NB4 (cell line): ENCODE data around the gene SYNDIG1.

Source experiments
- DNase-seq: peaks from one replicate; pipeline ENCODE4 v3.0.0; 2010; ENCODE audit warnings: low read depth
- H3K4me3 ChIP-seq: one replicate; pipeline ENCODE4 v1.5.1; 2011; ENCODE audit warnings: mild to moderate bottlenecking, low read depth, low read length, moderate library complexity
- CTCF ChIP-seq: IDR thresholded peaks from one replicate; pipeline ENCODE4 v1.5.1; 2012; ENCODE audit warnings: low read depth, low read length
- MAX ChIP-seq: IDR thresholded peaks from 2 replicates; pipeline ENCODE4 v1.6.1; 2011; ENCODE audit warnings: low read depth, low read length
- MYC ChIP-seq: IDR thresholded peaks from 2 replicates; pipeline ENCODE4 v1.6.1; 2011; ENCODE audit warnings: low read depth, low read length
- POLR2A ChIP-seq: IDR thresholded peaks from 2 replicates; pipeline ENCODE4 v1.6.1; 2011; ENCODE audit warnings: mild to moderate bottlenecking; ENCODE audit not compliant: insufficient read length; ENCODE audit errors: extremely low read depth

SYNDIG1 gene

GRCh38 chr20:24567508-24567907 is 98.1 kb downstream of the SYNDIG1 start:
- TF ChIP-seq MYC (no peak), CTCF (no peak), MAX (no peak), POLR2A (no peak)
- no peak for DNase-seq
- H3K4me3 ChIP-seq: no peak overlapping the region

GRCh38 chr20:24568842-24569241 is 99.4 kb downstream of the SYNDIG1 start:
- H3K4me3 ChIP-seq: no peak overlapping the region
- DNase-seq: no peak
- TF ChIP-seq POLR2A (no peak), MYC (no peak), MAX (no peak), CTCF (no peak)

- no peak overlapping the region for H3K4me3 ChIP-seq
- DNase-seq: no peak
- TF ChIP-seq CTCF (no peak), MYC (no peak), POLR2A (no peak), MAX (no peak)
Measured at GRCh38 chr20:24571159-24571558, 101.7 kb downstream of the SYNDIG1 start.

GRCh38 chr20:24572140-24572539 is 102.7 kb downstream of the SYNDIG1 start:
- no peak for DNase-seq
- H3K4me3 ChIP-seq: no peak overlapping the region
- TF ChIP-seq MAX (no peak), MYC (no peak), CTCF (no peak), POLR2A (no peak)

GRCh38 chr20:24572862-24573261 is 103.4 kb downstream of the SYNDIG1 start:
- TF ChIP-seq MYC: no peak
- no peak for TF ChIP-seq POLR2A
- no peak for TF ChIP-seq CTCF
- no peak for TF ChIP-seq MAX
- no peak overlapping the region for H3K4me3 ChIP-seq
- DNase-seq: no peak

GRCh38 chr20:24573557-24573956 is 104.1 kb downstream of the SYNDIG1 start:
- DNase-seq: no peak
- no peak for TF ChIP-seq MAX
- no peak for TF ChIP-seq MYC
- TF ChIP-seq CTCF: no peak
- TF ChIP-seq POLR2A: no peak
- H3K4me3 ChIP-seq: no peak overlapping the region
